ENCODE measurements around the gene LRRC45. TPM values are rescaled to one million over a fixed set of nuclear protein-coding genes. Genes with fewer than 3 reads are reported as not detected.

LRRC45 gene
- total RNA-seq, 1 experiment from 2014 or later, result 40.1 TPM

DNA sequence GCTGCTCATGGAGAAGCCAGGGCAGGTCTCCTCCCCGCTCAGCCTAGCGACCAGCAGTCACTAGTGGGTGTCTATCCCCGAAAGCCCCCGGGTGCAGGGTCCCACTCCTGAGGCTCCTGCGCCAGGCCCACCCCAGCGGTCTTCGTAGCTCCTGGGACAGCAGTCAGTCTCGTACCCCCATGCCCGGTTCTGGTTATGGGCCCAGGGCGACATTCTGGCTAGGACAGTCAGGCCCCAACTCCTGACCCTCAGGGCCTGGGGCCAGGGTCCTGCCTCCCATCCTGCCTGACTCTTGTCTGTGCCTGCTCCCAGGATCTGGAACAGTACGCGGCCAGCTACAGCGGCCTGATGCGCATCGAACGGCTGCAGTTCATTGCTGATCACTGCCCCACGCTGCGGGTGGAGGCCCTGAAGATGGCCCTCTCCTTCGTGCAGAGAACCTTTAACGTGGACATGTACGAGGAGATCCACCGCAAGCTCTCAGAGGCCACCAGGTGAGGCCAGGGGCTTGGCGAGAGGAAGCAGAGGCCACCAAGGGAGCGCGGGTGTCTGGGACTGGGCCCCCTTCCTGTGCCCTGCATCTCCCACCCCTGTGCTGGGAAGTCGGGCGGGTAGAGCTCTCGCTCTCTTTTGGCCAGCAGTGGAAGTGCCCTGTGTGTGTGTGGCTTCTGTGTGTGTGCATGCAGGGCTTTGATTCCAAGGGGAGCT is 30.6 kb downstream of the LRRC45 start:
- H3K4me3 ChIP-seq (replicated peaks in 1 of 2; ENCODE audit: low read depth in 1 of 2, low read length in 2 of 2), result peak overlapping the region in 1 of 2 experiments; percentile 99; a peak in 2 of 4 replicates

More for the DNA sequence above, 30.6 kb downstream of the LRRC45 start:
- no TSS peak for BruUV-seq (replicated peaks)
- Histone ChIP-seq H2AFZ (ENCODE audit: low read depth, low read length, poor library complexity, severe bottlenecking) (no peak overlapping the region), H3K36me3 (ENCODE audit: control insufficient read depth in 1 of 2, insufficient read depth in 2 of 2, low read length in 2 of 2) (peaks cover 13 to 49% of the 10 kb centered on the region in 2 experiments; a peak in 3 of 4 replicates), H3K27ac (ENCODE audit: low read depth, low read length) (no peak overlapping the region; the same call in 1 of the 2 replicates), H3K9me3 (ENCODE audit: control insufficient read depth in 1 of 2, insufficient read depth in 1 of 2, low read depth in 1 of 2, low read length in 2 of 2) (no peaks in the 10 kb centered on the region), H3K27me3 (ENCODE audit: insufficient read depth, low read length) (no peaks in the 10 kb centered on the region), H3K9ac (ENCODE audit: low read length) (peak overlapping the region; percentile 89; the same call in 1 of the 2 replicates), H3K9me2 (ENCODE audit: insufficient read depth) (no peaks in the 10 kb centered on the region), H3K4me2 (ENCODE audit: low read length) (peak overlapping the region; percentile 89), H3K79me2 (ENCODE audit: insufficient read depth, low read length) (peaks cover 41% of the 10 kb centered on the region), H4K20me1 (ENCODE audit: insufficient read depth) (no peaks in the 10 kb centered on the region; the same call in 1 of the 2 replicates), H3K4me1 (ENCODE audit: control insufficient read depth in 1 of 2, insufficient read depth in 2 of 2, low read length in 2 of 2) (peaks cover 13 to 34% of the 10 kb centered on the region in 2 experiments; a peak in 3 of 4 replicates)
- no peak for TF ChIP-seq YY1 (IDR thresholded peaks at IDR 0.05; ENCODE audit: extremely low read depth, insufficient replicate concordance, low read depth, low read length)
- TF ChIP-seq, protein P1, sequence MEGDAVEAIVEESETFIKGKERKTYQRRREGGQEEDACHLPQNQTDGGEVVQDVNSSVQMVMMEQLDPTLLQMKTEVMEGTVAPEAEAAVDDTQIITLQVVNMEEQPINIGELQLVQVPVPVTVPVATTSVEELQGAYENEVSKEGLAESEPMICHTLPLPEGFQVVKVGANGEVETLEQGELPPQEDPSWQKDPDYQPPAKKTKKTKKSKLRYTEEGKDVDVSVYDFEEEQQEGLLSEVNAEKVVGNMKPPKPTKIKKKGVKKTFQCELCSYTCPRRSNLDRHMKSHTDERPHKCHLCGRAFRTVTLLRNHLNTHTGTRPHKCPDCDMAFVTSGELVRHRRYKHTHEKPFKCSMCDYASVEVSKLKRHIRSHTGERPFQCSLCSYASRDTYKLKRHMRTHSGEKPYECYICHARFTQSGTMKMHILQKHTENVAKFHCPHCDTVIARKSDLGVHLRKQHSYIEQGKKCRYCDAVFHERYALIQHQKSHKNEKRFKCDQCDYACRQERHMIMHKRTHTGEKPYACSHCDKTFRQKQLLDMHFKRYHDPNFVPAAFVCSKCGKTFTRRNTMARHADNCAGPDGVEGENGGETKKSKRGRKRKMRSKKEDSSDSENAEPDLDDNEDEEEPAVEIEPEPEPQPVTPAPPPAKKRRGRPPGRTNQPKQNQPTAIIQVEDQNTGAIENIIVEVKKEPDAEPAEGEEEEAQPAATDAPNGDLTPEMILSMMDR (IDR thresholded peaks at IDR 0.05 in 2 of 3, conservative IDR thresholded peaks at IDR 0.05 in 1 of 3; ENCODE audit: borderline replicate concordance in 1 of 3, insufficient read depth in 1 of 3, low read depth in 2 of 3, low read length in 2 of 3), result no peak
- no peak for TF ChIP-seq CBX3 (IDR thresholded peaks at IDR 0.05; ENCODE audit: low read depth)
- no peak for TF ChIP-seq ZNF274 (IDR thresholded peaks at IDR 0.05; ENCODE audit: low read depth, low read length)
- TF ChIP-seq FOSL1 (IDR thresholded peaks at IDR 0.05; ENCODE audit: low read depth), result no peak
- no peak for TF ChIP-seq TCF7L2 (IDR thresholded peaks at IDR 0.05; ENCODE audit: borderline replicate concordance, extremely low read depth, insufficient read depth, insufficient read length)
- no peak for TF ChIP-seq ELF1 (IDR thresholded peaks at IDR 0.05; ENCODE audit: borderline replicate concordance, low read depth)
- TF ChIP-seq ZFX (IDR thresholded peaks at IDR 0.05), result no peak
- TF ChIP-seq, protein P2, sequence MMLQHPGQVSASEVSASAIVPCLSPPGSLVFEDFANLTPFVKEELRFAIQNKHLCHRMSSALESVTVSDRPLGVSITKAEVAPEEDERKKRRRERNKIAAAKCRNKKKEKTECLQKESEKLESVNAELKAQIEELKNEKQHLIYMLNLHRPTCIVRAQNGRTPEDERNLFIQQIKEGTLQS (IDR thresholded peaks at IDR 0.05), result no peak
- TF ChIP-seq SIN3A (IDR thresholded peaks at IDR 0.05; ENCODE audit: low read depth), result no peak
- TF ChIP-seq JUND (IDR thresholded peaks at IDR 0.05), result no peak
- no peak for TF ChIP-seq POLR2AphosphoS5 (IDR thresholded peaks at IDR 0.05; ENCODE audit: low read depth, low read length)
- TF ChIP-seq, protein P3, sequence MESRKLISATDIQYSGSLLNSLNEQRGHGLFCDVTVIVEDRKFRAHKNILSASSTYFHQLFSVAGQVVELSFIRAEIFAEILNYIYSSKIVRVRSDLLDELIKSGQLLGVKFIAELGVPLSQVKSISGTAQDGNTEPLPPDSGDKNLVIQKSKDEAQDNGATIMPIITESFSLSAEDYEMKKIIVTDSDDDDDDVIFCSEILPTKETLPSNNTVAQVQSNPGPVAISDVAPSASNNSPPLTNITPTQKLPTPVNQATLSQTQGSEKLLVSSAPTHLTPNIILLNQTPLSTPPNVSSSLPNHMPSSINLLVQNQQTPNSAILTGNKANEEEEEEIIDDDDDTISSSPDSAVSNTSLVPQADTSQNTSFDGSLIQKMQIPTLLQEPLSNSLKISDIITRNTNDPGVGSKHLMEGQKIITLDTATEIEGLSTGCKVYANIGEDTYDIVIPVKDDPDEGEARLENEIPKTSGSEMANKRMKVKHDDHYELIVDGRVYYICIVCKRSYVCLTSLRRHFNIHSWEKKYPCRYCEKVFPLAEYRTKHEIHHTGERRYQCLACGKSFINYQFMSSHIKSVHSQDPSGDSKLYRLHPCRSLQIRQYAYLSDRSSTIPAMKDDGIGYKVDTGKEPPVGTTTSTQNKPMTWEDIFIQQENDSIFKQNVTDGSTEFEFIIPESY (IDR thresholded peaks at IDR 0.05; ENCODE audit: extremely low read depth, insufficient replicate concordance, low read length), result no peak
- TF ChIP-seq EZH2phosphoT487 (IDR thresholded peaks at IDR 0.05; ENCODE audit: borderline replicate concordance), result no peak
- TF ChIP-seq EZH2 (IDR thresholded peaks at IDR 0.05), result no peak
- no peak for TF ChIP-seq SP1 (IDR thresholded peaks at IDR 0.05; ENCODE audit: low read depth)
- no peak for TF ChIP-seq EGR1 (IDR thresholded peaks at IDR 0.05; ENCODE audit: low read depth)
- TF ChIP-seq CEBPB (IDR thresholded peaks at IDR 0.05; ENCODE audit: low read depth), result no peak
- intact Hi-C loops (cut with micrococcal nuclease), result no loop called here
- ChIA-PET CTCF (interaction anchor here (0.8 kb wide), 1 partner anchor 16 kb away, joined by 3 read pairs; the partner anchor contains the start of gene DCXR), POLR2A (no interaction called here), RAD21 (ENCODE audit: low non-redundant PET in 1 of 2, low total read pairs in 2 of 2, uncharacterized antibody in 2 of 2, unreplicated experiment in 2 of 2) (interaction anchor here in 1 of 2 experiments (1.2 kb wide), 1 partner anchor 23 kb away, joined by 3 read pairs; no protein-coding TSS in a partner anchor)
- no peak for ATAC-seq
- no peak for DNase-seq (ENCODE audit: low read depth, low spot score)
